ENCODE measurements around the gene POLD2.

Gene POLD2

DNA sequence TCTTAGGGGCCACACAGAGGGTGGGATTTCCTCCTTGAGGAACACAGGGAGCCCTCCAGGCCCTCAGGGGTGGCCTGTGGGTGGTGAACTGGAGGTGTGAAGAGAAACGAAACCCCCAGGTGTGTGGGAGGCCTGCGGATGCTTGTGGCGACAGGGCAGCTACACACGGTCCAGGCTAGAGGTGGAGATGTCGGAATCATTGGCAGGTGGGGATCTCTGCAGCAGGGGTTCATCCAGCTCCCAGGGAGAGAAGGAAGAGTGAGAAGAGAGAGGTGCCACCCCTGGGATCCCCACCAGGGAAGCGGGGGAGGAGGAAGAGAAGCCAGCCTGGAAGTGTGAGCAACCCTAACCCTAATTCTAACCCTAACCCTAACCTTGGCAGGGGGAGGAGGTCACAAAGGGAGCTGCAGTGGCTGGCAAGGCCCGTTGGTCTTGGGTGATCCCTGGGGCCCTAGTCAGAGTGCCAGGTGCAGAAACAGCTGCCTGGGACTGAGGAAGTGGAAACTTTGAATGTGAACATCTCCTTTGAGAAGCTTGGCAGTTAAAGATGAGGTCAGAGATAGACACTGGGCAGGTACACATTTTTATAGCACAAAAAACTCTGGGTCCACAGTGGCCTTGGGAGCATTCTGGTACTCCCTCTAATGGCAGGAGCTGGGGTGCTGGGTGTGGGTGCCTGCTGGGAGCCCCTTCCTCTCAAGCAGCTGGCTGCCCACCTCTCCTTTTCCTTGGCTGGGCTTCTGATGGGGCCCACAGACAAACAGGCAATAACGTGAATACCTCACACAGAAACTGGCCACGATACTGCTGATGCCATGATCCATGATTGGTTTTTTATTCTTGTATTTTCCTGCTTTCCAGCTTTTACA lies 26.1 kb downstream of the POLD2 start:
- TF ChIP-seq, protein P1, sequence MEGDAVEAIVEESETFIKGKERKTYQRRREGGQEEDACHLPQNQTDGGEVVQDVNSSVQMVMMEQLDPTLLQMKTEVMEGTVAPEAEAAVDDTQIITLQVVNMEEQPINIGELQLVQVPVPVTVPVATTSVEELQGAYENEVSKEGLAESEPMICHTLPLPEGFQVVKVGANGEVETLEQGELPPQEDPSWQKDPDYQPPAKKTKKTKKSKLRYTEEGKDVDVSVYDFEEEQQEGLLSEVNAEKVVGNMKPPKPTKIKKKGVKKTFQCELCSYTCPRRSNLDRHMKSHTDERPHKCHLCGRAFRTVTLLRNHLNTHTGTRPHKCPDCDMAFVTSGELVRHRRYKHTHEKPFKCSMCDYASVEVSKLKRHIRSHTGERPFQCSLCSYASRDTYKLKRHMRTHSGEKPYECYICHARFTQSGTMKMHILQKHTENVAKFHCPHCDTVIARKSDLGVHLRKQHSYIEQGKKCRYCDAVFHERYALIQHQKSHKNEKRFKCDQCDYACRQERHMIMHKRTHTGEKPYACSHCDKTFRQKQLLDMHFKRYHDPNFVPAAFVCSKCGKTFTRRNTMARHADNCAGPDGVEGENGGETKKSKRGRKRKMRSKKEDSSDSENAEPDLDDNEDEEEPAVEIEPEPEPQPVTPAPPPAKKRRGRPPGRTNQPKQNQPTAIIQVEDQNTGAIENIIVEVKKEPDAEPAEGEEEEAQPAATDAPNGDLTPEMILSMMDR (IDR thresholded peaks at IDR 0.05; ENCODE audit: insufficient read depth, missing control alignments) = no peak
- FAIRE-seq (no peak), DNase-seq (ENCODE audit: insufficient read length, low spot score) (no peak)

DNA sequence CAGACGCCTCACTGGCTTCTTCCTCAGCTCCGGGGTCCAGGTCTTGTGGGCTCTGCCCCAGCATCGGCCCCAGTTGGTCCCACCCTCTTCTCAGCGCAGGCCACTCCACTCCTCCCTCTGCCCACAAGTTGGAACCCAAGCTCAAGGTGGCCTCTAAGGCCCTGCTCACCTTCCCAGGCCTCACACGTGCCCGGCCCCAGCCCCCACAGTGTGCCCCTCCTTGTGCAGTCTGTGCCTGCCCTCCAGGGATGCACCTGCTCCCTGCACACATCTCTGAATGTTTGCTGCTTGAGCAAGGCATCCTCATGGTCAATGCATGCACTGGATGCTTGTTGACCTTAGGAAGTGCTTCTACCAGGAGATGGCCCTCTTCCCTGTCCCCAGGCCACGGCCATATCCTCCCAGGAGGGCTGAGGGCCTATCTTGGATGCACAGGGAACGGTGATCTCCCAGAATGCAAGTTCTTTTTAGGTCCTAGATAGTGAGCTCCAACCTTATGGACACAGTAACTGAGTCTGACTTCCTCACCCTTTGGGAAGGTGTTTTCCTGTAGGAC lies 26.9 kb downstream of the POLD2 start:
- FAIRE-seq (no peak), DNase-seq (ENCODE audit: insufficient read length, low spot score) (no peak)
- TF ChIP-seq, protein P1 (IDR thresholded peaks at IDR 0.05; ENCODE audit: insufficient read depth, missing control alignments) = no peak

DNA sequence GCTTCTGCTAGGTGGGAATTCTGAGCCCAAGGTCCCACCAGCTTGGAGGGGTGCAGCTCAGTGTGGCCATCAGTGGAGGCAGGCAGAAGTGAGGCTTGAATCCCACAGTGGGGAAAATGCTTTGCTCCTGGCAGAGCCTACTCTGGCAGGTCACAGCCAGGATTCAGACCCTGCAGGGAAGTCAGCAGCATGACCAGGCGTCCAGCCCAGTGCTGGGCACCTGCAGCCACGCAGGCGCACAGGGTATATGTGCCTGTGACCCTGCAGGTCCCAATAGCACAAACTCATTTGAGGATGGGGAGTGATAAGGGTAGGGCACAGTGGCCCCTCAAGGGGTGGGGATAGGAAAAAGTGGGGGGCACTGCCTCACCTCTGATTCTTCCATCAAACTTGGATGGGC lies 27.6 kb downstream of the POLD2 start:
- FAIRE-seq = no peak

DNA sequence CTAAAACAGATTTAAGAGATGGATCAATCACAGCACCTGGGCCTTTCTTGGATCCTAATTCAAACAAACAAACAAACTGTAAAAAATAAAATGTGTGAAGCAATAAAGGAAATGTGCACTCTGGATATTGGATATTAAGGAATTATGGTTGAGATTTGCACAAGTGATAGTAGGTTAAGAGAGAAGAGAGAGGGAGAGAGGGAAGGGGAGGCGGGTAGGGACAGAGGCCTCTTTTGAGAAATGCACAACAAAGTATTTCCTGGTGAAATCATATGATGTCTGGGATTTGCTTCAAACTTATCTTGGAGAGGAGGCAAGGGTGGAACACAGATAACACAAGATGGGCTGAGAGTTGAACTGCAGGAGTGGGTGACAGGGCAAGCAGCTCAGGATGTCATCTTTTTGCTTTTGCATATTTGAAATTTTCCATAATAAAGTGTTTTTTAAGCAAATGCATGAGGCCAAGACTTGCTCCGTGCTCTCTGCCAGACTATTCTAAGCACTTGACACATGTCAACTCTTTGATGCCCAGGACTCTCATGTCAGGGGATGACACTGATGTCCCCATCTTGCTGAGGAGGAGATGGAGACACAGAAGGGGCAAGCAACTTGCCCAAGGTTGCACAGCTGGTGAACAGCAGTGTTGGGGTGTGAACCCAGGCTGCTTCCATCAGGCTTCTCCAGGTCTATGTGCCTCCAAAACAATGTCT lies 28.3 kb downstream of the POLD2 start:
- DNase-seq (ENCODE audit: insufficient read length, low spot score) (no peak), FAIRE-seq (no peak)
- TF ChIP-seq, protein P1 (IDR thresholded peaks at IDR 0.05; ENCODE audit: insufficient read depth, missing control alignments) = no peak

More for the DNA sequence above, 27.6 kb downstream of the POLD2 start:
- DNase-seq (ENCODE audit: insufficient read length, low spot score) = no peak
- TF ChIP-seq, protein P1 (IDR thresholded peaks at IDR 0.05; ENCODE audit: insufficient read depth, missing control alignments) = no peak

DNA sequence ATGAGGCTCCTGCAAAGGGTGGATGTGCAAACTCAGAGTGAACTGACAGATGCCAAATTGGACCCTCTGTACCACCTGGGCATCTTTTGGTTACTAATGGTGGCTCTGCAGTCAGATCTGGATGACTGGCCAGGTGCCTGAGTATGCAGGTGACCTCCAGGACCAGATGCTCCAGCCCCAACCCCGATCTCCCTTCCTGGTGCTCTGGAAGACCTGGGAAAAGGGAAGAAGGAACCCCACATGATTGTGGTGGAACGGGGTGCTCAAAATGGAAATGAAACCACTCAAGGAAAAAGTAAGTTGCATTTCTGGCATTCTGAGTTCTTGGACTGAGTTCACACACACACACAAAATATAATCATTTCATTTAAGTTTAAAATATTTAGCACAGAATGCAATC lies 29.0 kb downstream of the POLD2 start:
- TF ChIP-seq, protein P1 (IDR thresholded peaks at IDR 0.05; ENCODE audit: insufficient read depth, missing control alignments) = no peak
- FAIRE-seq (no peak), DNase-seq (ENCODE audit: insufficient read length, low spot score) (no peak)

DNA sequence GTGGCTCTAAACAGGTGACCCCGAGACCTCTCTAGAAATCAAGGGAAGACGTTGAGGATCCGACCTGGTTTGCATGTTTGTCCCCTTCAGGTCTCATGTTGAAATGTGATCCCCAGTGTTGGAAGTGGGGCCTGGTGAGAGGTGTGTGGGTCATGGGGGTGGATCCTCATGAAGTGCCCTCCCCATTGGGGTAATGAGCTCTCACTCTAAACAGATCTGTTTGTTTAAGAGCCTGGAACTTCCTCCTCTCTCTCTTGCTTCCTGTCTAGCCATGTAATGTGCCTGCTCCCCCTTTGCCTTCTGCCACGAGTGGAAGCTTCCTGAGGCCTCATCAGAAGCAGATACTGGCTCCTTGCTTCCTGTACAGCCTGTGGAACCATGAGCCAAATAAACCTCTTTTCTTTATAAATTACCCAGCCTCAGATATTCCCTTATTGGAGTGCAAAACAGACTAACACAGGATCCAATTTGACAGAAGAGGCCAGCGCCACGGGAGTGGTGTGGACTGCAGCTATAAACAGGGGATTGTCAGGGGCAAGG lies 30.2 kb downstream of the POLD2 start:
- TF ChIP-seq, protein P1 (IDR thresholded peaks at IDR 0.05; ENCODE audit: insufficient read depth, missing control alignments) = no peak
- DNase-seq (ENCODE audit: insufficient read length, low spot score) = no peak
- FAIRE-seq = no peak

Measured in D721Med (cell line).